A549 (cell line): ENCODE results near the gene EMSY. TPM values are rescaled to one million over a fixed set of nuclear protein-coding genes. Genes with fewer than 3 reads are reported as not detected.

Source experiments
- ATAC-seq, 2 experiments: fragments of 200-7000 bp in 1 of 2; fragments of >200 bp in 1 of 2; cut with Nextera tagmentation in 1 of 2; cut with Tn5 transposase in 1 of 2; 3 replicates each; pipeline versions ENCODE4 v1.8.0 to v1.9.1; 2018 to 2020; ENCODE audit warnings: mild to moderate bottlenecking in 1 of 2, moderate library complexity in 1 of 2
- CTCF ChIA-PET: fragments of 300-600 bp; sonication (Branson Sonifier 250); formaldehyde crosslinking; extraction: SDS; loops from one replicate; lab custom pipeline; 2021; ENCODE audit warnings: antibody characterized with exemption, inconsistent platforms; lab: Yijun Ruan, JAX
- POLR2A ChIA-PET: fragments of 350-600 bp; formaldehyde crosslinking; extraction: SDS; loops from one replicate; lab custom pipeline; 2021; ENCODE audit warnings: antibody characterized with exemption, inconsistent platforms; lab: Yijun Ruan, JAX
- DNase-seq, 2 experiments: peaks; one replicate each; pipeline versions ENCODE4 v3.0.0 to v3.0.0-alpha.2; 2011 to 2016; ENCODE audit warnings: low read depth in 1 of 2, low spot score in 1 of 2
- FAIRE-seq: peaks from 2 replicates; lab custom pipeline; 2011; peaks lifted over from hg19 to GRCh38; lab: Jason Lieb, UNC
- H3K27ac ChIP-seq, 2 experiments: fragments of >200 bp; sonication (Bioruptor Twin); formaldehyde crosslinking; 3 replicates each; pipeline ENCODE4 v1.5.1; 2016 to 2017
- H3K4me1 ChIP-seq: fragments of >200 bp; sonication (Bioruptor Twin); formaldehyde crosslinking; 3 replicates; pipeline ENCODE4 v1.6.1; 2016
- H3K4me2 ChIP-seq: fragments of >200 bp; sonication (Bioruptor Twin); formaldehyde crosslinking; 3 replicates; pipeline ENCODE4 v1.6.1; 2016
- H3K4me3 ChIP-seq: fragments of >200 bp; sonication (Bioruptor Twin); formaldehyde crosslinking; 3 replicates; pipeline ENCODE4 v1.5.1; 2016
- H3K9me3 ChIP-seq: fragments of >200 bp; sonication (Bioruptor Twin); formaldehyde crosslinking; 3 replicates; pipeline ENCODE4 v1.6.1; 2016
- CEBPB ChIP-seq, 2 experiments: fragments of >200 bp in 1 of 2; sonication (Bioruptor Twin) in 1 of 2; formaldehyde crosslinking in 1 of 2; IDR thresholded peaks; 2 replicates each; pipeline ENCODE4 v1.6.1; 2012 to 2016
- E2F6 ChIP-seq: IDR thresholded peaks from 2 replicates; pipeline ENCODE4 v1.6.1; 2012; ENCODE audit warnings: low read depth, borderline replicate concordance
- EHMT2 ChIP-seq: fragments of 200-600 bp; sonication (generic); IDR thresholded peaks from 2 replicates; pipeline ENCODE4 v1.6.1; 2016; ENCODE audit warnings: antibody characterized with exemption, low read depth, mild to moderate bottlenecking, moderate library complexity
- ELK1 ChIP-seq: fragments of 150-350 bp; IDR thresholded peaks from 2 replicates; pipeline ENCODE4 v1.6.1; 2014; ENCODE audit warnings: low read depth, mild to moderate bottlenecking, low read length
- FOSL2 ChIP-seq, 2 experiments: fragments of 450-650 bp in 1 of 2; fragments of >200 bp in 1 of 2; sonication (Bioruptor Twin) in 1 of 2; formaldehyde crosslinking; IDR thresholded peaks; 2 replicates each; pipeline versions ENCODE4 v1.5.0 to v1.6.1; 2016 to 2020; ENCODE audit warnings: mild to moderate bottlenecking in 1 of 2, moderate library complexity in 1 of 2
- HDAC2 ChIP-seq: fragments of 200-600 bp; sonication (generic); IDR thresholded peaks from 2 replicates; pipeline ENCODE4 v1.6.1; 2016
- HEYL ChIP-seq: fragments of 250-450 bp; sonication (Bioruptor Pico); IDR thresholded peaks from 2 replicates; pipeline ENCODE4 v1.8.0; 2021; ENCODE audit warnings: mild to moderate bottlenecking, moderate library complexity
- JUN ChIP-seq, 2 experiments: fragments of >200 bp; sonication (Bioruptor Twin); formaldehyde crosslinking; IDR thresholded peaks; 2 replicates in 1 of 2; 3 replicates in 1 of 2; pipeline ENCODE4 v1.6.1; 2016 to 2017
- MAFK ChIP-seq: fragments of 450-650 bp; IDR thresholded peaks from 2 replicates; pipeline ENCODE4 v1.6.1; 2014; ENCODE audit not compliant: partially characterized antibody
- MAX ChIP-seq: IDR thresholded peaks from 2 replicates; pipeline ENCODE4 v1.6.1; 2012
- MYC ChIP-seq: IDR thresholded peaks from 2 replicates; pipeline ENCODE4 v1.6.1; 2012; ENCODE audit warnings: mild to moderate bottlenecking, inconsistent platforms, low read length, improper control_type of control experiment, borderline replicate concordance
- NFE2L2 ChIP-seq: fragments of 150-350 bp; conservative IDR thresholded peaks from 2 replicates; pipeline ENCODE4 v1.6.1; 2014; ENCODE audit warnings: low read length
- PBX3 ChIP-seq: IDR thresholded peaks from 2 replicates; pipeline ENCODE4 v1.6.1; 2012
- POLR2A ChIP-seq: IDR thresholded peaks from 2 replicates; pipeline ENCODE4 v1.6.1; 2012; ENCODE audit warnings: mild to moderate bottlenecking, low read length
- RAD21 ChIP-seq, 2 experiments: fragments of >200 bp in 1 of 2; sonication (Bioruptor Twin) in 1 of 2; formaldehyde crosslinking in 1 of 2; IDR thresholded peaks in 1 of 2; conservative IDR thresholded peaks in 1 of 2; 2 replicates in 1 of 2; 3 replicates in 1 of 2; pipeline ENCODE4 v1.6.1; 2012 to 2018; ENCODE audit warnings: inconsistent platforms in 1 of 2
- REST ChIP-seq: fragments of 200-600 bp; sonication (generic); IDR thresholded peaks from 2 replicates; pipeline ENCODE4 v1.6.1; 2016; ENCODE audit warnings: antibody characterized with exemption, mild to moderate bottlenecking, moderate library complexity
- SMC3 ChIP-seq: fragments of >200 bp; sonication (Bioruptor Twin); formaldehyde crosslinking; IDR thresholded peaks from 3 replicates; pipeline ENCODE4 v1.6.1; 2018; ENCODE audit warnings: inconsistent platforms
- SREBF2 ChIP-seq: fragments of 450-650 bp; IDR thresholded peaks from 2 replicates; pipeline ENCODE4 v1.6.1; 2014; ENCODE audit warnings: mild to moderate bottlenecking, moderate library complexity
- TFCP2L1 ChIP-seq: fragments of 250-450 bp; sonication (Bioruptor Pico); IDR thresholded peaks from 2 replicates; pipeline ENCODE4 v1.5.0; 2021; ENCODE audit warnings: mild to moderate bottlenecking
- USF2 ChIP-seq: fragments of 450-650 bp; IDR thresholded peaks from 2 replicates; pipeline ENCODE4 v1.6.1; 2014; ENCODE audit warnings: antibody characterized with exemption
- ZC3H11A ChIP-seq: fragments of 450-650 bp; IDR thresholded peaks from 2 replicates; pipeline ENCODE4 v1.6.1; 2014; ENCODE audit warnings: antibody characterized with exemption, mild to moderate bottlenecking
- WGBS: methylation state at CpG from one replicate; pipeline ENCODE4 v1.1.6; 2017; ENCODE audit errors: missing lambda C conversion rate; 5-methylcytosine and 5-hydroxymethylcytosine counted together
- polyA plus RNA-seq, 4 experiments: library from polyadenylated mRNA; depleted of rRNA in 3 of 4; stranded (reverse); fragments of >200 nt; fragmentation: RNase III in 1 of 4; extraction: RNeasy Plus Mini Kit Qiagen cat#74134 plus additional on column Dnase treatment in 1 of 4; gene quantifications; 2 replicates in 3 of 4; 3 replicates in 1 of 4; pipeline ENCODE4 v1.2.3, GENCODE V29; 2011 to 2017

The EMSY gene
- polyA plus RNA-seq, 2 of the 4 experiments (the other 2 are of a cell fraction), result 11.2 to 23.0 TPM

GRCh38 chr11:76577921-76578653, 133.3 kb downstream of the EMSY start:
- POLR2A ChIA-PET, result no interaction called here
- Histone ChIP-seq H3K4me2 (peak overlapping the region; percentile 35; the same call in 2 of the 3 replicates), H3K27ac (peak overlapping the region in 1 of 2 experiments; percentile 52; a peak in 3 of 6 replicates), H3K9me3 (no peaks in the 10 kb centered on the region), H3K4me3 (no peak overlapping the region), H3K4me1 (peaks cover 14% of the 10 kb centered on the region)
- no peak for TF ChIP-seq FOSL2 (IDR thresholded peaks at IDR 0.05)
- TF ChIP-seq FOSL2 (CRISPR knock-in tag; IDR thresholded peaks at IDR 0.05), result no peak
- TF ChIP-seq MAFK, result peak; percentile 57
- no peak; a peak in 1 of 6 replicates for ATAC-seq
- CTCF ChIA-PET, result interaction anchor here (1.0 to 1.2 kb wide), 2 partner anchors 11 to 21 kb away, joined by 3 to 4 read pairs; no protein-coding TSS in a partner anchor
- FAIRE-seq, result no peak
- DNase-seq, result no peak
- WGBS, result 92% methylated on average over 11 of the region's 11 CpGs

- H3K4me2 ChIP-seq, result no peak overlapping the region
- ATAC-seq (no peak; a peak in 1 of 6 replicates), FAIRE-seq (no peak), DNase-seq (no peak)
- WGBS, result 88% methylated on average over 11 of the region's 11 CpGs
- no peak overlapping the region for H3K4me3 ChIP-seq
- TF ChIP-seq HDAC2 (no peak), POLR2A (no peak), REST (no peak), NFE2L2 (no peak), PBX3 (no peak), TFCP2L1 (CRISPR knock-in tag) (no peak), ELK1 (no peak), MAX (no peak), MYC (no peak), EHMT2 (no peak), ZC3H11A (no peak), MAFK (no peak), CEBPB (IDR thresholded peaks at IDR 0.05) (no peak), SREBF2 (no peak), RAD21 (conservative IDR thresholded peaks at IDR 0.05 in 1 of 2, IDR thresholded peaks at IDR 0.05 in 1 of 2) (no peak), E2F6 (no peak), HEYL (no peak), SMC3 (no peak), JUN (IDR thresholded peaks at IDR 0.05) (no peak), USF2 (no peak)
- ChIA-PET POLR2A (no interaction called here), CTCF (interaction anchor here (0.9 to 1.3 kb wide), 4 partner anchors 9 to 91 kb away, joined by 3 read pairs; no protein-coding TSS in a partner anchor)
- H3K9me3 ChIP-seq, result no peaks in the 10 kb centered on the region
- no peak overlapping the region for H3K27ac ChIP-seq
- H3K4me1 ChIP-seq, result peaks cover 14% of the 10 kb centered on the region
These were observed 133.8 kb downstream of the EMSY start for GRCh38 chr11:76578654-76579055.
